HG03095 (cell line): ENCODE results near the gene IKZF2.
A peak's percentile ranks its signal among the peaks of the same experiment; 100 is the strongest.

Experiments used
- ATAC-seq: cut with Tn5 transposase; IDR thresholded peaks from one replicate; pipeline ENCODE4 v1.9.1; 2021; ENCODE audit warnings: moderate library complexity; ENCODE audit not compliant: unreplicated experiment

IKZF2 gene

GRCh38 chr2:213151437-213152064, at the start of gene IKZF2:
IKZF2 (minus strand) TSS chr2:213151612; CDS start chr2:213148629, 2,983 bp downstream.
- ATAC-seq: peak; percentile 58

DNA sequence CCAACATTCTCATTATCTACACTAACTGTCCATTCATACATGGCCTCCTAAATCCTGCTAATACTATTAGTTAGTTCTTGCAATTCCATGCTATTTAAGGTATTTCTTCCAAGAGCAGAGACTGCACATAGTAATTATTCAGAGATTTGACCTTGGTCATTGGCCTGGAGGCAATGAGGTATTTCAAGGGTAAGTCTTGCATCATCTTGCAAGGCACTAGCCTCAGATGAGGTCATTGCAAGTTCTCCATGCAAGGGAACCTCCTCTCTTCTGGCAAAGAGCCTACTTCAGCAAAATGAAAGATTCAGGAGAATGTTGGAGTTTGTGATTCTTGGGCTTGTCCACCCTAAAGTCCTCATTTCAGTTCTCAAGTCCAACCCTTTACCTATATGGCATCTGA, 48.5 kb upstream of the IKZF2 start:
- ATAC-seq: no peak

- ATAC-seq: no peak
These were observed 37.8 kb upstream of the IKZF2 start for GRCh38 chr2:213189001-213189899.

- no peak for ATAC-seq
These were observed 37.1 kb upstream of the IKZF2 start for GRCh38 chr2:213188533-213188867.

- no peak for ATAC-seq
These were observed 36.6 kb upstream of the IKZF2 start for GRCh38 chr2:213187833-213188532.

GRCh38 chr2:213187386-213187785, 36.0 kb upstream of the IKZF2 start:
- ATAC-seq: no peak

- ATAC-seq: peak; percentile 96
These were observed 33.9 kb upstream of the IKZF2 start for GRCh38 chr2:213185147-213185822.

DNA sequence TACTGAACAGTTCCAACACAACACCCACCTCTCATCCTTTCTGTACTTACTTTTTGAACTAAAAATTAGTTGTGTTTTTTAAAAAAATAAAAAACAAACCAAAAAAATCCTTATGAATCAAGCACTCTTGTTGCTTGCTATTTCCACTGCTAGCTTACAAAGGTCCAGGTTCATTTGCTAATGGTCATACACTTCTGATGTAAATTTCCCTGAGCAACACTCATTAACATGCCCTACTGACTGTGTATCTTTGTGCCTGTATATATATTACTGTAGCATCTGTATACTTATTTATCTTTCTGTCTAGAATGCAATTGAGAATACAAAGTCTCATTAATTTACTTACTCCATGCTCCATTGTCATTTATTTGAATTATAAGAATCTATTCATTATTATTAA, 30.3 kb upstream of the IKZF2 start:
- ATAC-seq: no peak

- ATAC-seq: no peak
These were observed 26.3 kb upstream of the IKZF2 start for GRCh38 chr2:213177679-213178078.

- no peak for ATAC-seq
These were observed 24.3 kb upstream of the IKZF2 start for GRCh38 chr2:213175673-213176247.

- no peak for ATAC-seq
These were observed 21.2 kb upstream of the IKZF2 start for GRCh38 chr2:213172641-213173040.

- ATAC-seq: no peak
These were observed 19.7 kb upstream of the IKZF2 start for GRCh38 chr2:213171147-213171546.

DNA sequence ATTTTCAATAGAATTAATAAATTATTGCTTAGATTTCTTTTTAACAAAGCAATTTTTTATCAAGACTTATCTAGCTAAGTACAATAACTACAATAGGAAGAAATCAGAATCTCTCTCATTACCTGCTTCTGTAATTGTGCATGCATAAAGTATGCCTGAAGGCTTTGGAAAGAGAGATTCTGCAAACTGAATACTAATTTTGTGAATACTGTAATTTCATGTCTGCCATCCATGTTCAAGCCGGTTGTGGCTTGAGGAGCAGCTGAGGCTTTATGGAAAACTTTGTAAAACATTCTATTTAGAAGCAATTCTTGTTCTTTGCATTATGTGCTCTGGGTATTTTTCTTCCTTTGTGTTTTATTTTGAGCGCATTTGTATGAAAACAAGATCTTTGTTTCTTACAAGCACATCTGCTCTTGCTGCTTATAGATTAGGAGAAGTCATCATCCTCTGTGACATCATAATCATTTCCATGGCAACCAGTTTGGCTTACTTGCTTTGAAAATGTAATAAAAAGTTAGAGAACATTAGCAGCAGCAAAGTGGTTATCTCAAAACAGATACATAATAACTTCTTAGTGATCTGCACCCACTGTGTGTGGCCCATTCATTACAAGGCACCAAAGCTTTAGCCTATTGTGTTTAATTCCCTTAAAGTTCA, 16.0 kb upstream of the IKZF2 start:
- ATAC-seq: no peak

DNA sequence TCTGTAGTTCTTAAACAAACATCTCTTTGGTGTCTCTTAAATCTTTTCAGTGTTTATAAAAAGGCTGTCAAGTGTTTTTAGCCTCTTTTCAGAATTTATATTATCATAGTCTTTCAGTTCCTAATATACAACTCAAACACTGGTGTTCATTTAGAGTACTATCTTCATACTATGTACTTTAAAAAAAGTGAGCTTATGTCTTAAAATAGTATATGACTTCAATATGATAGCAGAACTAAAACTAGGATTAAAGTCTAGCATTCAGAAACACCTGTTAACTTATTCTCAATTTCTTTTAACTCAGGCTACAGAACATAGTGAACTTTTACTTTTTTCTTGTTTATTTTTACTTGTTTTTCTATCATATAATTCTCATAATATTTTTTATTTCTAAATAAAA, 14.7 kb upstream of the IKZF2 start:
- ATAC-seq: peak; percentile 99

DNA sequence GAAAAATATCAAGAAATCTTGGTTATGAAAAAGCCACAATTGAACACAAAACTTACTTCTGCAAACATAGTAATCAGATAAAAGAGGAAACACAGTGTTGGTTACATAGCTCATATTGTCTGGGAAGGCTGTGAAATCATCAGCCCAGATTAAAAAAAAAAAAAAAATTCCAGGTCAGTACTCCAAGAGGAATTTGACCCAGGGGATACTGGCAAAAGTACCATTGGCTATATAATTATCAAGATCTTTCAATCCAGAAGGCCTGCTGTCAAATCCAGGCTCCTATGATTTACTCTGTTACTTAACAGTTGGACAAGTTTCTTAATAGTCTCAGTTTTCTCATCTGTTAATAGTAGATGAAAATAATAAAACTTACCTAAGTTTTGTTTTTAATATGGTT, 12.9 kb upstream of the IKZF2 start:
- no peak for ATAC-seq

GRCh38 chr2:213162516-213163118, 11.2 kb upstream of the IKZF2 start:
- no peak for ATAC-seq

- ATAC-seq: no peak
These were observed 10.5 kb upstream of the IKZF2 start for GRCh38 chr2:213161759-213162515.

DNA sequence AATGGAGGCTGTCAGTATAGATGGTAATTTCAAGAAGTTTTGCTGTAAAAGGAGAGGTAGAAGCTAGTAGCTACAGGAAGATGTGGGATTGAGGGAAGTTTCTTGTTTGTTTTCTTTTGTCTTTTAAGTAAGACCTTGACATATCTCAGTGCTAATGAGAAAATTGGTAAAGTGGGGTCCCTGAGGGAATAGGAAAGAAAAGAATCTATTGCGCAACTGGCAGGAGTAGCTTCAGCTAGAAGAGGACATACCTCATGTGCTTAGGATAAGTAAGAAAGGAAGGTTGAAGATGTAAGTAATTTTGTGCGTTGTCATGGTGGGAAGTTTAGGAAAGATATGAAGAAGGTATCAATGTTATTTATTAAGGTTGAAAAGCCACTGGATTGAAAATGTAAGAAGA, 8.4 kb upstream of the IKZF2 start:
- ATAC-seq: no peak

DNA sequence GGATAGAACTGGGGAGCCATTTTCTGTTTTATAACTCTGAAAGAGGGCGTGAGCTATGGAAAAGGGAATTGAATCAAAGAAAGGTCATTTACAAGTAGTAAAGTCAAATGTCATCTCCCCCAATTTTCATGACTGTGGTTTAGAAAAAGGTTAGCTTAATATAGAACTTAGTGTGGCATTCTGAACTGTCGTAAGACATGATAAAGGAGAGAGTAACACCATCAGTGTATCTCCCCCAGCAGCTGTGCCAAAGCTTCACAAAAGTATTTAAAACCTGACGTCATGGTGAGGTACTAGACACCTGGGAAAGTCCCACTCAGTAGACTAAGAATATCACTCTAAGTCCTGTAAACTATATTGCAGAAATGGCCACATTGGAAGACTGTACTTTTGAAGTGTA, 5.8 kb upstream of the IKZF2 start:
- peak; percentile 68 for ATAC-seq
